ENCODE data around the gene ACADL.
"Not testable (repeated sequence)": the region's sequence is repeated elsewhere in the genome, so short reads cannot be mapped to it uniquely, and the experiment has no call there.

The ACADL gene

DNA sequence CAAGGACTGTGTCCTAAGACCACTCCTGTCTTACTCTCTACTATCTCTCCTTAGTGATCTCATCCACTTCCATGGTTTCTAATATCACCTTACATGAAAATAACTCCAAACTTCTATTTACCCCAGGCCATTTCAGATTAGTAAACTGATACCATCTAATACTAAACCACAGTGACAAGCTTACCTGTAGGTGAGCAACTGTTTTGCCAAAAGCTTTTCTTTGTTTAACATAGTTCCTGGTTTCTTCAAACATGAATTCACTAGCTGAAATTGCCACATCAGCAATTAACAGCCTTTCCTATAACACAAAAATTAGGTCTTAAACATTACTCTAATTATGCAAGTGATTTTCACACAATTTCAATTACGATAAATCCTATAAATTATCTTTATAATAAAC lies 22.1 kb downstream of the ACADL start:
- no peak for DNase-seq (ENCODE audit: low read depth in 1 of 2, low spot score in 1 of 2)

DNA sequence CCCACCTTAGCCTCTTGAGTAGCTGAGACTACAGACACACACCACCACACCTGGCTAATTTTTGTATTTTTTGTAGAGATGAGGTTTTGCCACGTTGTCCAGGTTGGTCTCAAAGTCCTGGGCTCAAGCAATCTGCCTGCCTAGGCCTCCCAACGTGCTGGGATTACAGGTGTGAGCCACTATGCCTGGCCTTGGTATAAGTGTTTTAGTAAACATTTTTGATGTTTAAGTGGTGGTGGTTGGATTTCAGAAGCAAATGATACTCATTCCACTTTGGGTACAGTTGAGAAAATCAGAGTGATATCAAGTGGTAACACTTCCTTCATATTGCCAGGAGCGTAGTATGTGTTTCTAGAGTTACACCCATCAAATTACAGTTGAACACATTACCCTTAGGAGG lies 25.4 kb downstream of the ACADL start:
- DNase-seq (ENCODE audit: low read depth in 1 of 2, low spot score in 1 of 2) = no peak

DNA sequence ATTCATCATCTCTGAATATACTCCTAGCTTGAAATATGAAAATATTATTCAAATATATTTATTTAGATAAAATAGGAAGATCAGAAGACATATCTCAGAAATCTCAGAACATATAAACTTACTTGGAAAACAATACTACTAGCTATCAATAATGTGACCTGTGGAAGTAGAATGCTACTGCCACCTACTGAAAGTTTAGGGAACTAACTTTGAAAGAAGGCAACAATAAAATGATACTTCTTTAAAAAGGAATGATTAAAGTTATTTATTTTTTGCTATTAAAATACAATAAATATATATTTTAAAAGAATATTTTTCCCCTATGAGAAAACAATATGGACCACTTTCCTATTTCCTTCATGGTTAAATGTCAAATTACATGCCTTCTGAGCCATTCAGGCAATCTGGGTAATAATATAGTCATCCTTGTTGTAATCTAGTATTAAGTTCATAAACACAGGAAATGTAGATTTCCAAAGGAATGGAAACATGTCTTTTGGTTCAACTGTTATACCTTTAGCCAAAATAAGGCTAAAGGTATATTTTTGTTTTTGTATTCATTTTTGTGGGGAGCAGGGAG lies 26.0 kb downstream of the ACADL start:
- no peak for DNase-seq (ENCODE audit: low read depth in 1 of 2, low spot score in 1 of 2)

DNA sequence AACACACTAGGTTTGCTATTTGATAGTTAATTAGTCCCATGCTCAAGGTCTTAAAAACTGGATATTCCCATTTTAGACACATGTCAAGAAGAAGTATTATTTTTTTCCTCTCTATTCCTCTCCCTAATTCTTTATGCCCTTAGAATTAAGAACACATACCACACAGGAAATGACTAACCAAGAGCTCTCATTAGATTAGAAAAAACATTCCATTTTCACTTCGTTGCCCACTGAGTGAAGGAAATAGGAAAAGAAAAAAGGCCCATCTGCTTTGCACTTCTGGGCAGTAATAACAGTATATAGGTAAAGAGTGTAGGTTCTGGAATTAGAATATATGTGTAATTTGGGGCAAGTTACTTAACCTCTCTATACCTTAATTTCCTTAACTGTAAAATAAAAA lies 26.9 kb downstream of the ACADL start:
- no peak for DNase-seq (ENCODE audit: low read depth in 1 of 2, low spot score in 1 of 2)

DNA sequence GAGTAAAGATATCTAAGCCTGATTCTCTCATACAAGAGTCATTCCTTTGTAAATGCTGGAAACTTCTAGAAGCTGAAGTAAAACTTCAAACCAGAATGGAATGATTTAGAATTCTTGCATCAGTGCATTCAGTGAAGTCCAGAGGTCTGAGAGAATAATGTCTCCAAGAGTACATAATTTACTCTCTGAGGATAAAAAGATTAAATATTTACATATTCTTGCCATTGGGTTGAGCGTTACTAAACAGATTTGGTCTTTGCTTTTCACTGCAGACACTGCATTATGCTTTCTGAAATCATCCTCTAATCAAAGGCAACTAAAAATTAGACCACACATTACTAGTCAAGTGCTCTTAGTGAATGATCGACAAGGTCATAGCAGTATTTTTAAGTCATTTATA lies 27.5 kb downstream of the ACADL start:
- DNase-seq (ENCODE audit: low read depth in 1 of 2, low spot score in 1 of 2) = no peak

DNA sequence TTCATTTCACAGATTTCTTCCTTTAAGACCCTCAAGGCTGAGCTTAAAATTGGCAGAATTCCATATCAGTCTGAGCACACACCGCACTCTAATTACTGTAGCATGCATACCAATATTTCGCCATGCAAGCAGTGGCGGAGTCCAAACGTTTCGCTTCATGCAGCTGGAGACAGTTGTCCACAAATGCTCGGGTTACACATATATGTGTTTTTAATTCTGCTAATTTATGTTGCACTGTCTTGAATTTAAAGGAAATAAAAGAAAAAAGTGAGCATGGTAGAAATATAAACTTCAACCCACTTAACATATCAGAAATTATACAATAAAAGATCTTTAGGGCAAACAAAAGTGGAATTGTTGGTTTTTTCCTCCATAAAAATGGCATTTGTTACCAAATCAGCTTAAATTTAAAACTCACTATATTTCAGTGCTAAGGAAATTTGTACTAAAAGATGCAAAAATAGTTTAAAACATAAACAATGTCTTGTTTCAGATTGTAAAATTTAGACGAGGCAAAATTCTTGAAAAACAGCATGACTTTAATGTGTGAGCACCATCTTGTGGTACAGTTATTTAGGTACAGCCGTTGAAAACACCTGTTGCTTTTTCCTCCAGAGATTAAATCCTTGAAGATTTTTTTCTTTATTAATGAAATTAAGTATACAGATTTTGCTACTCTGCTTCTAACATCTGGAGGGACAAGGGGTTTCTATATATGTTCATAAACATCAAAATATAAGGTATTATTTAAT lies 30.0 kb downstream of the ACADL start:
- DNase-seq (ENCODE audit: low read depth in 1 of 2, low spot score in 1 of 2) = no peak

DNA sequence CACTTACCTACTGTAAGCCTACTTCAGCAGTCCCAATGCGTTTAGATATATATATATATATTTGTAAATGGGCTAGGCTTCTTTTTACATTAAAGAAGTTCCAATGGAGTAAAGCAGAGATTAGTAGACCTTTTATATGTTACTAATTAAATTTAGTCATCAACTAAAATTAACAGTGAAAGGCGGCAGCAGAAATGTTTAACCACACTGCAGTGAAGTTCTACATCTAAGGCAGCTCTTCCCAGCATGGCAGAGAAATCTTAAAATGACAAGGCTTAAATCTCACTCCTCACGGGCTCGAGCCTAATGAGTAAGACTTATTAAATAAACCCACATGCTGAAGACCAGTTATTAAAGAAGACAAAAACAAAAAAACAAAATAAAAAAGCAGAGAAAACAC lies 34.9 kb downstream of the ACADL start:
- DNase-seq (ENCODE audit: low read depth in 1 of 2, low spot score in 1 of 2) = no peak

DNA sequence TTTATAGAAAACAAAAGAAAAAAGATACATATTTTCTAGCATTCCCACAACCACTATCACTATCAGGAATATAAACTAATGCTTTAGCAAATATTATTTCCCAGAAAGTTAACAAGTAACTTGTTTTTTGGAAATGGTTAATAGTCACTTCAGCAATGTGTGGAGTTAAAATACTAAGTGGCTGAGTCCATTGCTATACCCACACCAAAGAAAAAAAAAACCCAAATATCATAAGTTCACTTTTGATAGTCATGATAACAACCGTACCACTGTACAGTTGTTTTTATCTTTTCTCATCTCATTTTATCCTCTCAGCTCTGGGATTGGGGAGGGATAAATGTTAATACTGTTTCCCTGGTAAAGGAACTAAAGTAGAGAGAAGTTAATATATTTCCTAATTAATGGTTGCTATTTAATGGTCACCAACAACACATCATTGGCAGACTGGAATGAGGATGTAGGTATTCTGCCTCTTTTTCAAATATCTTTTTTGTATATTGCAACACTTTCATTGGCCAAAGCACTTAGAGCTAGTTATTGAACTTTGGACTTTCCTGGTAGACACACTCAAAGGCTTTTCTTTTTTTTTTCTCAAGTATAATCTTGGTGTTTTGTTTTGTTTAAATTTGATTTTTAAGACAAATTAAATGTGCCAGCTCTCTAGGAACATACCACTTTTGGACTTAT lies 35.7 kb downstream of the ACADL start:
- no peak for DNase-seq (ENCODE audit: low read depth in 1 of 2, low spot score in 1 of 2)

DNA sequence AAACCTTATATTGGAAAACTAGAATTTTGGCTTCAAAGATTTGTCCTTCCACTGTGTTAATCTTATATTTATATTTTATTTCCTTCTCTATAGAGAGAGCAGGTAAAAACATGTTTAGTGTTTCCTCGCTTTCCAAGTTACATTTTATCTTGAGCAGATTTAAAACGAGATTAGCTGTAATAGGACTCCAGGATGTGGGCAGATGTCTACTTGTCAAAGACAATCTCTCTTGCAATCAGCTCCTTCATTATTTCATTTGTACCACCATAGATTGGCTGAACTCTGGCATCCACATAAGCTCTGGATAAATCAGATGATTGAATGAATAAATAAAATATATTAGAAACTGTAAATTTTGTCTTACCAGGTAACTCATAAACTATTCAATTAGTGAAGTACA lies 36.5 kb downstream of the ACADL start:
- no peak for DNase-seq (ENCODE audit: low read depth in 1 of 2, low spot score in 1 of 2)

DNA sequence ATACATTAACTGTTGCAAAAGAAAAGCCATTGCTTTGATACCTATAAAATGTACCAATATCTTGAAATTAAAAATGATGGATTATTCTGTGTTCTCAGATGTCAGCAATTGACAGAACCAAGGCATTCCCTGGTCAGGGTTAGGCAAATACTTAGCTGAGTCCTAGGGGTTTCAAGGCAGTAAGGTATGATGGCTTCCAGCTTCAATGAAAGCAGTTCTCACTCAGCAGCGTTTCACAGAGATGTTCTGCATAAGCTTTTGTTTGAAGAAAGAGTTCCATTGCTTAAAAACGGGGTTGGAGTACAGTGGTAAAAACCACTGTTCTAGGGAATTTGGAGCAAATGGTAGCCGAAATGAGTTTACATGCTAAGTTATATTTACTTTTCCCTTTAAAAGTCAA lies 37.1 kb downstream of the ACADL start:
- DNase-seq (ENCODE audit: low read depth in 1 of 2, low spot score in 1 of 2) = no peak

DNA sequence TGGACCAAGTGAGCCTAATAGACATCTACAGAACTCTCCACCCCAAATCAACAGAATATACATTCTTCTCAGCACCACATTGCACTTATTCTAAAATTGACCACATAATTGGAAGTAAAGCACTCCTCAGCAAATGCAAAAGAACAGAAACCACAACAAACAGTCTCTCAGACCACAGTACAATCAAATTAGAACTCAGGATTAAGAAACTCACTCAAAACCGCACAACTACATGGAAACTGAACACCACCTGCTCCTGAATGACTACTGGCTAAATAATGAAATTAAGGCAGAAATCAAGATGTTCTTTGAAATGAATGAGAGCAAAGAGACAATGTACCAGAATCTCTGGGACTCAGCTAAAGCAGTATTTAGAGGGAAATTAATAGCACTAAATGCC lies 41.3 kb downstream of the ACADL start:
- not testable (repeated sequence) for DNase-seq (ENCODE audit: low read depth in 1 of 2, low spot score in 1 of 2)

DNA sequence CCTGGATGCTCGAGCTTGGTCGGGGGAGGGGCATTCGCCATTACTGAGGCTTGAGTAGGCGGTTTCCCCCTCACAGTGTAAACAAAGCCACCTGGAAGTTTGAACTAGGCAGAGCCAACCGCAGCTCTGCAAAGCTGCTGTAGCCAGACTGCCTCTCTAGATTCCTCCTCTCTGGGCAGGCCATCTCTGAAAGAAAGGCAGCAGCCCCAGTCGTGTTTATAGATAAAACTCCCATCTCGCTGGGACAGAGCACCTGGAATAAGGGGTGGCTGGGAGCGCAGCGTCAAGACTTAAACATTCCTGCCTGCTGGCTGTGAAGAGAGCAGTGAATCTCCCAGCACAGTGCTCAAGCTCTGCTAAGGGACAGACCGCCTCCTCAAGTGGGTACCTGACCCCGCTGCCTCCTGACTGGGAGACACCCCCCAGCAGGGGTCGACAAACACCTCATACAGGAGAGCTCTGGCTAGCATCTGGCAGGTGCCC lies 43.6 kb downstream of the ACADL start:
- DNase-seq (ENCODE audit: low read depth in 1 of 2, low spot score in 1 of 2) = not testable (repeated sequence)

DNA sequence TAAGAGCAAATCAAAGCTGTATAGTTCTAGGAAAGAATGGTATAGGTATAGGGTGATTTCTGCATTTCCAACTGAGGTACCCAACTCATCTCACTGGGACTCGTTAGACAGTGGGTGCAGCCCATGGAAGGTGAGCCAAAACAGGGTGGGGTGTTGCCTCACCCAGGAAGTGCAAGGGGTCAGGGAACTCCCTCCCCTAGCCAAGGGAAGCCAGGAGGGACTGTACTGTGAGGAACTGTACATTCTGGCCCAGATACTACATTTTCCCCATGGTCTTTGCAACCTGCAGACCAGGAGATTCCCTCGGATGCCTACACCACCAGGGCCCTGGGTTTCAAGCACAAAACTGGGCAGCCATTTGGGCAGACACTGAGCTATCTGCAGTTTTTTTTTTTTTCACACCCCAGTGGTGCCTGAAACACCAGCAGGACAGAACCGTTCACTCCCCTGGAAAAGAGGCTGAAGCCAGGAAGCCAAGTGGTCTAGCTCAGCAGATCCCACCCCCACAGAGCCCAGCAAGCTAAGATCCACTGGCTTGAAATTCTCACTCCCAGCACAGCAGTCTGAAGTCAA lies 44.1 kb downstream of the ACADL start:
- DNase-seq (ENCODE audit: low read depth in 1 of 2, low spot score in 1 of 2) = not testable (repeated sequence)

DNA sequence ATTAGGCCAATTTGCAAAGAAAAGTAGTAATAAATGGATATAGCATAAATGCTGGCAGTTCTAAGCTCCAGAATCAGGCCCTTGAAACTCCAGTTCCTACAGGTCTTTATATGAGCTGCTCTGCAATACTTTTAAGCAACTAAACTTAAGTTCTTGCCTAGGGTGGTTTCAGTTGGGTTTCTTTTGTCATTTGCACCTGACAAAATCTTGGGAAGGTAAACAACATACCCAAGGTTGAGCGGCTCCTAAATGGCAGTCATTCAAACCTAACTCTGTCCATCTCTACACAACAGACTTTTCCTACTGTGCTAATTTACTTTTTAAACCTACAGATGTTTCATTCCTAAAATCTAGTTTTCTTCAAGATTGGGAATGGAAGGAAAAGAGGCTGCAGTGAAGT lies 44.8 kb downstream of the ACADL start:
- DNase-seq (ENCODE audit: low read depth in 1 of 2, low spot score in 1 of 2) = no peak

DNA sequence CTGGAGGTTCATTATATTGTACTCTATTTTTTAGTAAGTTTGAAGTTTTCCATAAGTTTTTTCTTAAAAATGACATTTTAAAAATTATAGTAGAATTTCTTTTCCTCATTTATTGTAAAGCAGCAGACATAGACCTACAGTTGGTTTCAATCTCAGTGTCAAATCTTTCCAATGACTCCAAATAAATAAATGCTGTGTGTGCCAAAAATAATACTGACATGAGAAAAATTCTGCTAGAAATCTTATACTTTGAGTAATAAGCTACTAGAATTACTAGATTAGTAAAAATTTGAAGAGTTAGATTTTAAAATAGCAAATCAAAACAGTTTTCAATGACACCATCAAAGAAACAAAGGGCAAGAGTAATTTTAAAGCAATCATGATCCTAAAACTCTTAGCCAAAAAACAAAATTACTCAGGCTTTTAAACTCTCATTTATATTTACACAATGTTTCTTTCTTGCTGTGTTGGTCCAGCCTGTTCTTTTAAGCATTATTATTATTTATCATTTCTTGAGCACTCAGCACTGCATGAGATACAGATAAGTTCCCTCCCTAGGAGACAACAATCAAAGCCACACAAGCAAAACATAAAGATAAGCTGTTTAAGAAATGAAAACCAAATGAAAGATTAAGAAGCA lies 45.8 kb downstream of the ACADL start:
- no peak for DNase-seq (ENCODE audit: low read depth in 1 of 2, low spot score in 1 of 2)

DNA sequence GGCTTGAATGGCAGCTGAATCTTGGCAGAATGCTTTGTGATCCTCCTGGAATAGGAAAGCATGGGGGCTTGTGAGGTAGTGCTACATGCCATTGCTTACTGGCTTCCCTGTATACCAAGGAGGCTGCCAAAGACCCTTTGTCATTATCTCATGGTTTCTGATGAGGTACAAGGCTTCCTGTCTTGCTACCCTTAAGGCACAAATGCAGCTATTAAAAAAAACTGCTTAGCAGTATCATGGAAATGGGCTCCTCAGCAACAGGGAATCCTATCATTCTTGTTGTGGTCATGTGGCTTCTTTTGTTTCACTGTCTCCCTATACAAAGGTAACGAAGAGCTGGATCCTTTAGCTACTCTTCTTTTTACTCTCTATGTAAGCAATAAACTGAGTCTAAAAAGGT lies 47.5 kb downstream of the ACADL start:
- no peak for DNase-seq (ENCODE audit: low read depth in 1 of 2, low spot score in 1 of 2)

DNA sequence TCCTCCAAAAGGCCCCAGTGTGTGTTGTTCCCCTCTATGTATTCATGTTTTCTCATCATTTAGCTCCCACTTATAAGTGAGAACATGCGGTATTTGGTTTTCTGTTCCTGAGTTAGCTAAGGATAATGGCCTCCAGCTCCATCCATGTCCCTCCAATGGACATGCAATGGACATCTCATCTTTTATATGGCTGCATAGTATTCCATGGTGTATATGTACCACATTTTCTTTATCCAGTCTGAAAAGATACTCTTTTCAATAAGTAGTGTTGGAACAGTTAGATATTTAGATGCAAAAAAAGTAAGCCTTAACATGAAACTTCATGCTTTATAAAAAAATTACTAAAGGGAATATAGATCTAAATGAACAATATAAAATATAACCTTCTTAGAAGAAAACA lies 48.1 kb downstream of the ACADL start:
- not testable (repeated sequence) for DNase-seq (ENCODE audit: low read depth in 1 of 2, low spot score in 1 of 2)

DNA sequence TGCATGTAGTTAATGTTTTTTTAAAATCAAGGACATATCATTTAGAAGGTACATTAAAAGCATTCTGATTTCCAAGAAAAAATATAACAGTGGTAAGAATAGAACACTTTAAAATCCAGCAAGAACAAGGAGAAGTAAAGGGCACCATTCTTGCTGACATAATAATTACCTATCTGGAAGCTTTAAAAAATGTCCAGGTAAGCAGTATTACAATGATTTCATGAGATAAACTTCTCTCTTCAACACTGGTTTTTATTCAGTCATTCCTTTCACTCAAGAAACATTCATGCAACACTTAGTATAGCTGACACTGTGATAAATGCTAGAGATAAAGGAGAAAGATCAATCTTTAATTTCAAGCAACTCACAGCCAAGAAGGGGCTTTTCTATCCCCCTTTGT lies 51.2 kb downstream of the ACADL start:
- no peak for DNase-seq (ENCODE audit: low read depth in 1 of 2, low spot score in 1 of 2)

DNA sequence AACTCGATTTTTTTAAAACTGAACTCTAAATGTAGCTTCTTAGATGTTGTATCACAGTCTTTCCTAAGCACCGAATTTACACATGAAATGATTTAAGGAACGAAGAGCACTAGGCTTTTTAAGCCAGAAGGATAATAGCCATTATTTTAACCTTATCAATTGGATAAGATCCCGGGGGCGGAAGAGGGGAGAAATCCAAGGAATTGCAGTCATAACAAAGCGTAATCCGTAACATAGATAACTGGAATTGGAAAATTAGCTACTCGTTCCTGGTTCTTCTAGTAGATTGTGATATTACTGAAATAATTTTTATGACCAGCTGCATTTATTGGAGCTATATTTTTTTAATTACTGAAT lies 53.0 kb downstream of the ACADL start:
- DNase-seq (ENCODE audit: low read depth in 1 of 2, low spot score in 1 of 2) = no peak

DNA sequence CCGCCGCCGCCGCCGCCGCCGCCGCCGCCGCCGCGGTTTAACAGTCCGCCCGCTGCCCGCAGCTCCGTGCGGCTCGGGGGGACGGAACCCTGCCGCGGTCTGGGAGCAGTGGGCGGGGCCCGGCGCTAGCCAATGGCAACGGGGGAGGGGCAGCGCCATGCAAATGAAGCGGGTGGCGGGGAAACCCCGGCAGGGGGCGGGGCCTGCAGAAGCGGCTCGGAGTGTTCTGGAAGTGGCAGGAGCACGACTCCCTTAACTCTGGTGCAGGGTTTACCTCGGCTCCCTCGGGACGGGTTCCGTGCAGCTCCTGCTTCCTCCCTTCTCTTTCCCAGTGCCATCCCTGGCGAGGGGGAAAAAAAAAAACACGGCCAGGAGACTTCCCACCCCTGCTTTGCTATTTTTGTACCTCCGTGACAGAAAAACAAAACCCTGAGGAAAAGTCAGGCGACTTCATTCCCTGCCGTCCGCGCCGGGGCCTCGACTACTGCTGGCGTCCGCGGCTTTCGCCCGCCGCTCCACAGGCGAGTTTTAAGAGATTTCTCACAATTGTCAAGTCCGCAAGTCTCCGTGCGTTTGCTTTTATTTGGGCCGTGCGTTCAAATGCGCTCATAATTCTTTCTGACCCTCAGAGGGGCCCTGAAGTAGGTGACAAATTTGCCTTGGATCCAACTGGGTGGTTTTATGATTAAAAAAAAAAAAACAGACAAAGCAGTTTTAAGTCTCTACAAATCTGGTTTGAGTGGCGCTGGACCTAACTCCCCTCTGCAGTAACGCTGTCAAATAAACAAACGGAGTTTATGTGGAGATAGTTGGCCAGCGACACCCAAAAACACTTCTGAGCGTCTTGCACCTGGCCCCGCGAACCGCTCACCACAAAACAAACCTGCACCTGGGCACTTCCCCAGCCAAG lies 53.7 kb downstream of the ACADL start, which contains the start of gene KANSL1L:
TSS of gene KANSL1L (minus strand) at position 101 of the 910 bp plus-strand sequence. CDS start 16,827 bp downstream, outside the sequence.
- DNase-seq (ENCODE audit: low read depth in 1 of 2, low spot score in 1 of 2) = peak; percentile 91 to 95

All from activated CD4-positive, alpha-beta T cell treated with anti-CD3 and anti-CD28 coated beads, Interleukin-2, amount 50 U/mL, for 24 hours (primary cell).